Measurements from ENCODE around the gene SNTG2. TPM values are rescaled to one million over a fixed set of nuclear protein-coding genes. Genes with fewer than 3 reads are reported as not detected.

The SNTG2 gene
- total and polyA plus RNA-seq, 2 donors (not counting 3 experiments of a cell fraction or from before 2014, with no cell fraction given) = not detected

DNA sequence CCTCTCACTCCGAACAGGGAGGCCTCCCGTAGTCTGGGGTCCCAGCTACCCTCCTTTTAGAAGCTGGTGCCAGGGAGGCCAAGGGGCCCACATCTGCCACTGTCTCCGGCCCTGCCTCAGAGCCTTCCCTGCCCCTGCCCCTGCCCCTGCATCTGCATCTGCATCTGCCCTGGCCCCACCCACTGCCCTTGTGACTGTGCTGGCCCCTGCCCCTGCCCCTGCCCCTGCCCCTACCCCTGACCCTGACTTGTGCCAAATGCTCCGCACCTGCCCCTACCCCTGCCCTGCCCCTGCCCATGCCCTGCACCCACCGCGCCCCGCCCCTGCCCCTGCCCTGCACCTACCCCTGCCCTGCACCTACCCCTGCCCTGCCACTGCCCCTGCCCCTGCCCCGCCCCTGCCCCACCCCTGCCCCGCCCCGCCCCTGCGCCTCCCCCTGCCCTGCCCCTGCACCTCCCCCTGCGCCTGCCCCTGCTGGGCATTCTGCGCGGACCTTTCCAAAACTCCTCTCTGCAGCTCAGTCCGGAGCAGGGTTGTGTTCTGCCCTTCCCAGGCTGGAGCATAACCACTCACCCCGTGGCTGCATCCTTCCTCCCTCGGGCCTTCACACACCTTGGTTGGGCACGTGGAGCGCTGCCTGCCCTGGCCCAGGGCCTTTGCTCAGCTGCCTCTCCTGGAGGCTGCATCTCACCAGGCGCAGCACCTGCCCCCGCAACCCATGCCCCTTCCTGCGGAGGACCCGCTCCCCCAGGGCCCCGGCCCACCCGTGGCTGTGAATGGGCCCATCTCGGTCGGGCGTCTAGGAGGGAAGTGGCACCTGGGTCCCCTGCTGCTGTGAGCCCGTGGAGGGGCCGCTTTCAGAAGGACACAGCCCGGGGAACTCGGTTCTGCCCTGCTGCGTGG, 5.4 kb downstream of the SNTG2 start:
- Histone ChIP-seq H3K27ac (ENCODE audit: insufficient read depth, low read depth, low read length) (no peak overlapping the region), H3K4me2 (ENCODE audit: insufficient read depth, low read length) (no peak overlapping the region), H3K4me3 (replicated peaks in 1 of 3; ENCODE audit: insufficient read depth in 1 of 3, low read depth in 1 of 3, low read length in 3 of 3) (no peak overlapping the region), H3K27me3 (ENCODE audit: control insufficient read depth in 2 of 2, insufficient read depth in 2 of 2, low read length in 2 of 2) (no peaks in the 10 kb centered on the region), H3K79me2 (ENCODE audit: control insufficient read depth, insufficient read depth, low read length) (no peaks in the 10 kb centered on the region), H2AFZ (ENCODE audit: low read depth, low read length) (no peak overlapping the region), H3K36me3 (ENCODE audit: control insufficient read depth in 2 of 2, extremely low read depth in 1 of 2, insufficient read depth in 2 of 2, low read length in 2 of 2) (no peaks in the 10 kb centered on the region), H3K9me3 (replicated peaks; ENCODE audit: control insufficient read depth, insufficient read depth, low read length) (no peaks in the 10 kb centered on the region), H3K9ac (replicated peaks; ENCODE audit: extremely low read depth, insufficient read depth, low read length) (no peak overlapping the region), H3K9me1 (replicated peaks; ENCODE audit: control insufficient read depth, extremely low read depth, insufficient read depth, low read length) (no peaks in the 10 kb centered on the region), H4K20me1 (replicated peaks; ENCODE audit: control insufficient read depth, extremely low read depth, insufficient read depth, low read length) (no peaks in the 10 kb centered on the region), H3K4me1 (ENCODE audit: control insufficient read depth, extremely low read depth, insufficient read depth, low read length) (no peaks in the 10 kb centered on the region)
- TF ChIP-seq POLR2A (IDR thresholded peaks at IDR 0.05; ENCODE audit: low read depth, low read length) = no peak
- TF ChIP-seq JUN (IDR thresholded peaks at IDR 0.05; ENCODE audit: borderline replicate concordance, insufficient read depth, insufficient read length, low read depth) = no peak
- TF ChIP-seq POLR2AphosphoS5 (IDR thresholded peaks at IDR 0.05; ENCODE audit: insufficient read depth, low read depth, low read length) = no peak
- no peak for TF ChIP-seq MYC (IDR thresholded peaks at IDR 0.05; ENCODE audit: low read depth, low read length)
- TF ChIP-seq, protein P1, sequence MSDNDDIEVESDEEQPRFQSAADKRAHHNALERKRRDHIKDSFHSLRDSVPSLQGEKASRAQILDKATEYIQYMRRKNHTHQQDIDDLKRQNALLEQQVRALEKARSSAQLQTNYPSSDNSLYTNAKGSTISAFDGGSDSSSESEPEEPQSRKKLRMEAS (IDR thresholded peaks at IDR 0.05; ENCODE audit: insufficient read depth, insufficient read length) = no peak
- TF ChIP-seq GATA2 (IDR thresholded peaks at IDR 0.05; ENCODE audit: insufficient read depth, insufficient read length, low read depth, low read length) = no peak
- TF ChIP-seq EZH2 (IDR thresholded peaks at IDR 0.05; ENCODE audit: borderline replicate concordance, low read depth, low read length, severe bottlenecking) = no peak
- TF ChIP-seq FOS (IDR thresholded peaks at IDR 0.05; ENCODE audit: borderline replicate concordance, insufficient read depth, low read length) = no peak
- TF ChIP-seq, protein P2, sequence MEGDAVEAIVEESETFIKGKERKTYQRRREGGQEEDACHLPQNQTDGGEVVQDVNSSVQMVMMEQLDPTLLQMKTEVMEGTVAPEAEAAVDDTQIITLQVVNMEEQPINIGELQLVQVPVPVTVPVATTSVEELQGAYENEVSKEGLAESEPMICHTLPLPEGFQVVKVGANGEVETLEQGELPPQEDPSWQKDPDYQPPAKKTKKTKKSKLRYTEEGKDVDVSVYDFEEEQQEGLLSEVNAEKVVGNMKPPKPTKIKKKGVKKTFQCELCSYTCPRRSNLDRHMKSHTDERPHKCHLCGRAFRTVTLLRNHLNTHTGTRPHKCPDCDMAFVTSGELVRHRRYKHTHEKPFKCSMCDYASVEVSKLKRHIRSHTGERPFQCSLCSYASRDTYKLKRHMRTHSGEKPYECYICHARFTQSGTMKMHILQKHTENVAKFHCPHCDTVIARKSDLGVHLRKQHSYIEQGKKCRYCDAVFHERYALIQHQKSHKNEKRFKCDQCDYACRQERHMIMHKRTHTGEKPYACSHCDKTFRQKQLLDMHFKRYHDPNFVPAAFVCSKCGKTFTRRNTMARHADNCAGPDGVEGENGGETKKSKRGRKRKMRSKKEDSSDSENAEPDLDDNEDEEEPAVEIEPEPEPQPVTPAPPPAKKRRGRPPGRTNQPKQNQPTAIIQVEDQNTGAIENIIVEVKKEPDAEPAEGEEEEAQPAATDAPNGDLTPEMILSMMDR (IDR thresholded peaks at IDR 0.05; ENCODE audit: extremely low read depth in 1 of 2, insufficient read depth in 1 of 2, low read depth in 1 of 2, low read length in 2 of 2) = no peak
- ChIA-PET CTCF (no interaction called here), POLR2A (no interaction called here)
- intact Hi-C loops (cut with micrococcal nuclease) (loop anchor here (10.0 kb wide), 1 partner anchor 599 kb away; no protein-coding TSS in a partner anchor), dilution Hi-C loops (cut with MboI; ENCODE audit: extremely low pct_ligation_motif_present, low sequenced_read_pairs) (no loop called here)
- no TSS peak for BruUV-seq (replicated peaks)
- FAIRE-seq (no peak), DNase-seq (ENCODE audit: low read depth, low spot score) (no peak)
